ENCODE data around the gene MYRF. TPM values are rescaled to one million over a fixed set of nuclear protein-coding genes. Genes with fewer than 3 reads are reported as not detected.

The MYRF gene
- total and polyA plus RNA-seq, 2 of the 13 experiments (the other 11 are each of a cell fraction or from before 2014, with no cell fraction given), result 10.2 to 25.9 TPM

GRCh38 chr11:61752117-61752924 is at the start of gene MYRF (continued):
- TF ChIP-seq ZNF276 (CRISPR knock-in tag; IDR thresholded peaks at IDR 0.05; ENCODE audit: low read depth) (no peak), SAP130 (CRISPR knock-in tag; IDR thresholded peaks at IDR 0.05; ENCODE audit: low read depth) (peak; percentile 6; the same call in 1 of the 2 replicates), ZSCAN31 (CRISPR knock-in tag; IDR thresholded peaks at IDR 0.05; ENCODE audit: low read depth) (0 out of 2 replicates have a peak, but pooled peaks have one; percentile 42), ZNF451 (CRISPR knock-in tag; IDR thresholded peaks at IDR 0.05) (0 out of 2 replicates have a peak, but pooled peaks have one; percentile 14), KDM5A (IDR thresholded peaks at IDR 0.05; ENCODE audit: borderline replicate concordance, low read length) (no peak), MAZ (IDR thresholded peaks at IDR 0.05; ENCODE audit: borderline replicate concordance, low read depth, low read length) (peak; percentile 12; the same call in 1 of the 2 replicates), MAZ (CRISPR knock-in tag; IDR thresholded peaks at IDR 0.05; ENCODE audit: low read depth) (peak; percentile 65), ZMYM3 (CRISPR knock-in tag; IDR thresholded peaks at IDR 0.05) (peak; percentile 22; the same call in 1 of the 2 replicates), AGO2 (optimal IDR thresholded peaks at IDR 0.05; ENCODE audit: low read depth, low read length) (peak; percentile 55), ZNF468 (CRISPR knock-in tag; IDR thresholded peaks at IDR 0.05) (0 out of 2 replicates have a peak, but pooled peaks have one; percentile 66), YY1 (IDR thresholded peaks at IDR 0.05; ENCODE audit: insufficient read depth, insufficient replicate concordance, low read depth, low read length) (peak; percentile 39), PRDM15 (CRISPR knock-in tag; IDR thresholded peaks at IDR 0.05) (no peak), NCOA2 (CRISPR knock-in tag; IDR thresholded peaks at IDR 0.05) (no peak)
- TF ChIP-seq, protein P1, sequence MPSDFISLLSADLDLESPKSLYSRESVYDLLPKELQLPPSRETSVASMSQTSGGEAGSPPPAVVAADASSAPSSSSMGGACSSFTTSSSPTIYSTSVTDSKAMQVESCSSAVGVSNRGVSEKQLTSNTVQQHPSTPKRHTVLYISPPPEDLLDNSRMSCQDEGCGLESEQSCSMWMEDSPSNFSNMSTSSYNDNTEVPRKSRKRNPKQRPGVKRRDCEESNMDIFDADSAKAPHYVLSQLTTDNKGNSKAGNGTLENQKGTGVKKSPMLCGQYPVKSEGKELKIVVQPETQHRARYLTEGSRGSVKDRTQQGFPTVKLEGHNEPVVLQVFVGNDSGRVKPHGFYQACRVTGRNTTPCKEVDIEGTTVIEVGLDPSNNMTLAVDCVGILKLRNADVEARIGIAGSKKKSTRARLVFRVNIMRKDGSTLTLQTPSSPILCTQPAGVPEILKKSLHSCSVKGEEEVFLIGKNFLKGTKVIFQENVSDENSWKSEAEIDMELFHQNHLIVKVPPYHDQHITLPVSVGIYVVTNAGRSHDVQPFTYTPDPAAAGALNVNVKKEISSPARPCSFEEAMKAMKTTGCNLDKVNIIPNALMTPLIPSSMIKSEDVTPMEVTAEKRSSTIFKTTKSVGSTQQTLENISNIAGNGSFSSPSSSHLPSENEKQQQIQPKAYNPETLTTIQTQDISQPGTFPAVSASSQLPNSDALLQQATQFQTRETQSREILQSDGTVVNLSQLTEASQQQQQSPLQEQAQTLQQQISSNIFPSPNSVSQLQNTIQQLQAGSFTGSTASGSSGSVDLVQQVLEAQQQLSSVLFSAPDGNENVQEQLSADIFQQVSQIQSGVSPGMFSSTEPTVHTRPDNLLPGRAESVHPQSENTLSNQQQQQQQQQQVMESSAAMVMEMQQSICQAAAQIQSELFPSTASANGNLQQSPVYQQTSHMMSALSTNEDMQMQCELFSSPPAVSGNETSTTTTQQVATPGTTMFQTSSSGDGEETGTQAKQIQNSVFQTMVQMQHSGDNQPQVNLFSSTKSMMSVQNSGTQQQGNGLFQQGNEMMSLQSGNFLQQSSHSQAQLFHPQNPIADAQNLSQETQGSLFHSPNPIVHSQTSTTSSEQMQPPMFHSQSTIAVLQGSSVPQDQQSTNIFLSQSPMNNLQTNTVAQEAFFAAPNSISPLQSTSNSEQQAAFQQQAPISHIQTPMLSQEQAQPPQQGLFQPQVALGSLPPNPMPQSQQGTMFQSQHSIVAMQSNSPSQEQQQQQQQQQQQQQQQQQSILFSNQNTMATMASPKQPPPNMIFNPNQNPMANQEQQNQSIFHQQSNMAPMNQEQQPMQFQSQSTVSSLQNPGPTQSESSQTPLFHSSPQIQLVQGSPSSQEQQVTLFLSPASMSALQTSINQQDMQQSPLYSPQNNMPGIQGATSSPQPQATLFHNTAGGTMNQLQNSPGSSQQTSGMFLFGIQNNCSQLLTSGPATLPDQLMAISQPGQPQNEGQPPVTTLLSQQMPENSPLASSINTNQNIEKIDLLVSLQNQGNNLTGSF (CRISPR knock-in tag; IDR thresholded peaks at IDR 0.05), result no peak
- TF ChIP-seq, protein P2, sequence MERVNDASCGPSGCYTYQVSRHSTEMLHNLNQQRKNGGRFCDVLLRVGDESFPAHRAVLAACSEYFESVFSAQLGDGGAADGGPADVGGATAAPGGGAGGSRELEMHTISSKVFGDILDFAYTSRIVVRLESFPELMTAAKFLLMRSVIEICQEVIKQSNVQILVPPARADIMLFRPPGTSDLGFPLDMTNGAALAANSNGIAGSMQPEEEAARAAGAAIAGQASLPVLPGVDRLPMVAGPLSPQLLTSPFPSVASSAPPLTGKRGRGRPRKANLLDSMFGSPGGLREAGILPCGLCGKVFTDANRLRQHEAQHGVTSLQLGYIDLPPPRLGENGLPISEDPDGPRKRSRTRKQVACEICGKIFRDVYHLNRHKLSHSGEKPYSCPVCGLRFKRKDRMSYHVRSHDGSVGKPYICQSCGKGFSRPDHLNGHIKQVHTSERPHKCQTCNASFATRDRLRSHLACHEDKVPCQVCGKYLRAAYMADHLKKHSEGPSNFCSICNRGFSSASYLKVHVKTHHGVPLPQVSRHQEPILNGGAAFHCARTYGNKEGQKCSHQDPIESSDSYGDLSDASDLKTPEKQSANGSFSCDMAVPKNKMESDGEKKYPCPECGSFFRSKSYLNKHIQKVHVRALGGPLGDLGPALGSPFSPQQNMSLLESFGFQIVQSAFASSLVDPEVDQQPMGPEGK (CRISPR knock-in tag; IDR thresholded peaks at IDR 0.05), result peak; percentile 42; the same call in 1 of the 2 replicates

All from HepG2 (cell line).